Measurements from ENCODE around the gene CBL. TPM values are rescaled to one million over a fixed set of nuclear protein-coding genes. Genes with fewer than 3 reads are reported as not detected.

CBL gene
- total RNA-seq, 1 donor from 2014 or later, result 31.1 TPM

DNA sequence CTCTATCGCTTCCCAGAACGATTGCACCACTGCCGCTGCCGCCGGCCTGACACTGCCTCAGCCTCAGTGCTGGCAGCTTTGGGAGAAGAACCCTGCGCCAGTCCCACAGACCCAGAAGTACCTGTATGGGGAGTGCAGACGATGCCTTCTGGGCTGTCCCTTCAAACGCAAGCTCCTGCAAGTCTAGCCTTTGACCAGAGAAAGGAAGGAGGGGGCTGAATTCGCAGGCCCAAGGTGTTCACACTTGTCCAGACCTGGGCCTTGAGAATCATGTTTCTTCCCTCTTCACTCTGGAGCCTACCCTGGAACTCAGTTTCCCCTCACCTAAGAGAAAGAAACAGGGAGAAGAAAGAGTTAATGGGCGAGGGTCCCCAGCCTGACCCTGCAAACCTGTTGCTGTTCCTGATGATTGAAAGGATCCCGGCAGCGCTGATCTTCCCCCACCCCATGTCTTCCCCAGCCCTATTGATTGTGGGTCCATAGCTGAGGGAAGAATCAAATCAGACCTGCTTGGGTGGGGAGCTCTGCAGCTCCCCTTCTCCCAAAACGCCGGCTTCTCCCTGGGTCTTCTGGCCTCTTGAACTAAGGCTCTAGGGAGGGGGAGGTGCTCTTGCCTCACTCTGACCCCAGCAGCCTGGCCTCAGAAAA lies 111.6 kb downstream of the CBL start:
- peak; percentile 57 for DNase-seq (ENCODE audit: low spot score)
- no peak for ATAC-seq
- intact Hi-C loops (cut with DNase I), result no loop called here

DNA sequence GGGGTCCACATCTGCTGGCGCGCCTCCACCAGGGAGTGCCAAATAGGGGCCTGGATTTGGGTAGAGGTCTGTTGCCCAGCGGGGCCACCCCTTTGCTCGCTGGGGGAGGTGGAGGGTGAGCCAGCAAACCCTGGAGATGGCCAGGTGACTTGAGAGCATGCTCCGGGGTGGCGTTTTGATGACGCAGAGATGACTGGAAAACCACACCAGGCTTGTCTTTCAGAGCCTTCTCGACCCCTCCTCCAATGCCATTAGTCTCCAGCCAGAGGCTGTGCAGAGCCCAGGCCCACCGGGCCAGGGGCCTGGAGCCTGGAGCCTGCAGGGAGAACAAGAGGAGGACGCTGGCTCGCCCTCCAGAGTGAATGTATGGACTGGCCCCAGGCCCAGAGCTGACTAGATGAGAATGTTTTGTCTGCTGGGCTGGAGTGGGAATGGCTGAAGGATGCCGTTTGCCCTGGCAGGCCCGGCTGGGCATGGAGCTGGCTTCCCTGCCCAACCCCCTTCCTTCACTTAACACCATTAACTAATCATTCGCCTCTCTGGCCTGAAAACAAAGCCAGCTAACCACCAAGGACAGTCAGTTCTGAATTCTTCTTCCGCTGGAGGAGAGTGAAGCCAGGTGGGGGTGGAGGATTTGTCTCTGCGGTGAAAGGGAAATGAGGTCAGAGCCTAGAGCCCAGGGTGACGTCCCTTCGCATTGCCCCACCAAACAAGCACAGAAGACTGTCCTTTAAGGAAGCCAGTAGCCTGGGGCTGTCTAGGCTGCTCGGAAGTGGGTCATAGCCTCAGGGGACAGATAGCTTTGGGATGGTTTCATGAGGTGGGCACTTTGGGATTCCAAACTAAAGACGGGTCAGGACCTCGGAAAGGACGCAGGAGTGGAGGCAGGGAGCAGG lies 112.3 kb downstream of the CBL start:
- intact Hi-C loops (cut with DNase I), result no loop called here
- ATAC-seq (no peak), DNase-seq (ENCODE audit: low spot score) (no peak)

DNA sequence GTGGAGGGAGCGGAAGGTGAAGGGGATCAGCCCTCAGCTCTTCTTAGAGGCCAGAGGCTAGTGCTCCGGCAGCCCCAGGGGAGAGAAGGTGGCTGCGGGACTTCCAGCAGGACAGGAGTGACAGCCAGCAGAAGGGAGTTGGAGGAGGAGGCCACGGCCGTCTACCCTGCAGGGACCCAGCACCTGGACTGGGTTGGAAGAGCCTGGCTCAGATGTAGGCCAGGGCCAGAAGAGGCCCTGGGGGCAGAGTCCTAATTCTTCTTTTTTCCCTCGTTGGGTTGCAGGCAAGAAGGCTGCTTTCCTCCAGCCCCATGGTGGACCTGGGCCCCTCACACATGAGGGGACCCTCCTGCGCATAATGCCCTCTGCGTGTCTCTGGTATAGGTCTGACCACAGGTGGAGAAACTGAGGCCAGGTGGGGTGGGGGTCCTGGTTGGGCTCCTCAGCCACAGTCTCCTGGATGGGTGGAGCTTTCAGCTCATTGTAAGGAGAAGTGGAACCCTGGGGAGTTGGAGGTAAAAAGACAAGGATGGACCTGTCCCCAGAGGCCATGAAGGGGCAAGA lies 113.1 kb downstream of the CBL start:
- DNase-seq (ENCODE audit: low spot score) (no peak), ATAC-seq (no peak)
- intact Hi-C loops (cut with DNase I), result no loop called here

DNA sequence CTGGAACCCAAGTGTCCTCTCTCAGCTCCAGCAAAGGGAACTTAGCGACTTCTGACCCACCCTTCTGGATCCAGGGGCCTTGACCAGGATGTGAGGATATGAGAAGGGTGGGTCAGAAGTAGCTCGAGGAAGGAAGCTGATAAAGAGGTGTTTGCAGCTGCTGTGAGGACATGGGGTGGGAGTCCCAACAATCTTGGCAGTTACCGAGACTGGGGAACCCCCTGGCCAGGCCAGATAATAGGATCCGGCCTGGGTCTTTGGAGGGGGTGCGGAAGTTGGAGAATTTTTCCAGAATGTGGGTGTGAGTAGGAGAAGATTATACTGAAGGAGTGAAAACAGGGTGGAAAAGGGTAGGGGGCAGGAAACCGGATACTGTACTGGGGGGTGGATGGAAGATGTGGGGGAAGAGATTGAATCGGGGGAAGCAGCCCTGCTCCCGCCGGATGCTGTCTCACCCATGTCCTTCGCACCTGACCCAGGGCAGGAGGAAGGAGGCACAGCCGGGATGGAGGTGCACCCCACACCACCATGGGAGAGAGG lies 113.6 kb downstream of the CBL start:
- no peak for DNase-seq (ENCODE audit: low spot score)
- intact Hi-C loops (cut with DNase I), result no loop called here
- no peak for ATAC-seq

DNA sequence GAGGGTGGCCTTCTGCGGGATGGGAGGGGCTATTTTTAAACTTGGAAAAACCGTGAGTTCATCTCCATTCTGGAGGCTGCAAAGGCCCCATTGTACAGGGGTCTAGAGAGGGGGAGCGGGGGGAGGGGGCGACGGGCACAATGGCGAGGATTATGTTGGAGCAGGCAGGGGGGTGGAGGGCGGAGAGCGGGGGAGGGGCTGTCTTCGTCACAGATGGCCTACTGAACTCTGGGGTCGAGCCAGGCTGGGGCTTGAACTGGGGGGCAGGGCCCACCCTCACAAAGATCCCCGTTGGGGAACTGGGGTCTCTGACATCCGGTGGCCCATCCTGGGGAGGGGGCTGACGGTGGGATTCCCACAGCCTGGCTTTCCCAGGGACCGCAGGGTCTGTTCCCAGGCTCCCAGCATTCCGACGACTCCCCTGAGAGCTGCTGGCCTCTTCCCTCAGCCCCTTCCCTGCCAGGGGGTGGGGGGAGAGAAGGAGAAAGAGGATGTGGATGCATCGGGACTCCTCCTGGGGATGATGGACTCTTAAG lies 114.2 kb downstream of the CBL start:
- intact Hi-C loops (cut with DNase I), result no loop called here
- DNase-seq (ENCODE audit: low spot score) (peak; percentile 85), ATAC-seq (peak; percentile 2)

DNA sequence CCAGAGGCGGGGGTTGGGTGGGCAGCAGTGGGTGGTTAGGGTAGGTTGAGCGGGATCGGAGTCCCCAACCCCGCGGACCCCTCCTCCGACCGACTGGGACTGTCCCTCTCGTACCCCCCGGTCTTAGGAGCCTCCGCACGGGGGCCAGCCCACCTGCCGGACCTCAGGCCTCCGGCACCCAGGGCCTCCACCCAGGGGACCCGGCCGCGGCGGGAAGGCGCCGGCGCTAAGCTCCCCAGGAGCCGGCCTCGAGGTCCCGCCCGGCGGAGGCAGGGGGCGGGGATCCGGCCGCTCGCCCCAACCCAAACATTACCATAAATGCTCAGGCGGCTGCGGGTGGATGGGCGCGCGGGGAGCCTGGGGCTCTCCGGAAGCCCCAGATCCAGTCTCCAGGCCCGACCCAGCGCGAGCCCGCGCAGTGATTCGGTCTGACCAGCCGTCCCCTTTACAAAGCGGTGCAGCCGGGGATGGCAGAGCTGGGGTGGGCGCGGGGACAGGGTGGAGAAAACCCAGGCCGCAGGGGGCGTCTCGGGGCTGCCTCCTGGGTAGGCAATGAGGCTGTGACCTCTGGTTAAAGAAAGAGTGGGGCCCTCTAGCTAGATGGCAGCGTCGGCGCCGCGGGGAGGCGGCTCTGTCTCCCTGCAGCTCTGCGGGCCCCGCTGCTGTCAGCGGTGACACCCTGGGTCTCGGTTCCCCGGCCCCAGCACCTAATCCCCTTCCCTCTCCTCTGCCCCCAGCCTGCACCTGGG lies 114.8 kb downstream of the CBL start:
- ATAC-seq (peak; percentile 46), DNase-seq (ENCODE audit: low spot score) (peak; percentile 81)
- intact Hi-C loops (cut with DNase I), result no loop called here

DNA sequence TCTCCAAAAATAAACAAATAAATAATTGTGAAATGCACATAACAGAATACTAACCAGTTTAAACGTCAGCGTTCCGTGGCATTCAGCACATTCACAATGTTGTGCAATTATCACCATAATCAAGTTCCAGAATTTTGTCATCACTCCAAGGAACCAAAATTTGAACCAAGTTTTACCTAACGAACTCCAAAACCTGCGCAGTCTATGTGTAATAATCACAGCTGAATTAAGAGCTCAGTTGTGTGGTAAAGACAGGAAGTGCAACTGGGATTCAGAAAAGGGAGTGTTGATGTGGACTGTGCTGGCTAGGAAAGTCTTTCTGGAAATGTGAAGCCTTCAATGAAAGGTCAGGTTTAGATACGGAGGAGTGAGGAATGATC lies 116.2 kb downstream of the CBL start:
- intact Hi-C loops (cut with DNase I), result no loop called here
- ATAC-seq (no peak), DNase-seq (ENCODE audit: low spot score) (no peak)

DNA sequence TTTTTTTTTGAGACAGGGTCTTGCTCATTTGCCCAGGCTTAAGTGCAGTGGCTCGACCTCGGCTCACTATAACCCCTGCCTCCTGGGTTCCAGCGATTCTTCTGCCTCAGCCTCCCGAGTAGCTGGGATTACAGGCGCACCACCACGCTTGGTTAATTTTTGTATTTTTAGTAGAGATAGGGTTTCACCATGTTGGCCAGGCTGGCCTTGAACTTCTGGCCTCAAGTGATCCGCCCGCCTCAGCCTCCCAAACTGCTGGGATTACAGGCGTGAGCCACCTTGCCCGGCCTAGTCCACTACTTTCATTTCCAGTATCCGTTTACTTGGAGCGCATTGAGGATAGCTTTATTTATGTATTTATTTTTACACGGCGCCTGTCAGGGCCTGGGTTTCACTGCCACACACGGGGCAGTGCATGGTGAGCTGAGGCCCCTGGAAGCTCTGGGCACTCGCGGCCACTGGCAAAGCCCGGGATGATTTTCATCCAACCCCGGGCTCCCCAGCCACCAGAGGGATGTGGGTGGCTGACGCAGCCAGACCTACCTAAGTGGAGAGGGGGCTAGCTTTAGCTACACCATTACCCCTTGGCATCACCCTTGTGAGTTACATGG lies 116.9 kb downstream of the CBL start:
- DNase-seq (ENCODE audit: low spot score) (no peak), ATAC-seq (no peak)
- intact Hi-C loops (cut with DNase I), result no loop called here

DNA sequence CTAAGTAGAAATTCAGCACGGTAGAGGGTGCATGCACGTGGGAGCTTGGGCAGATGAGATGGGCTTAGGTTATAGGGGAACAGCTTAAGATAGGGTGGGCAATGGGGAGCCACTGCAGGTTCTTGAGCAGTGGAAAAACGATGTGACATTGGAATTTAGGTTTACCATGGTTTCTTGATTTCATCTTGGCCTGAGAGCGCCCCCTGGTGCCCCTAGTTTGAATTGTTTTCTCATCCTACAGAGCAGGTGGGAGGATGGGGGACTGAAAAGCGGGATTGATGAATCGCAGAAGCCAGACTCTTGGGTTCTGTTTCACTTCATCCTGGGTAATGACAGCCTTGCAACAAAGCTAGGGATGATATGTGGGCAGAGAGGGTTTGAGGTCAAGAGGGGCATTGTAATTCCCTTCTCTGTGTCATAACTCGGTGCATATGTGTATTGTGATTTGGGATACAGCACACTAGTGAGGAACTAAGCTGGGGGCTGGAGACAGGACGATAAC lies 117.4 kb downstream of the CBL start:
- DNase-seq (ENCODE audit: low spot score) (peak; percentile 88), ATAC-seq (peak; percentile 13)
- intact Hi-C loops (cut with DNase I), result no loop called here

DNA sequence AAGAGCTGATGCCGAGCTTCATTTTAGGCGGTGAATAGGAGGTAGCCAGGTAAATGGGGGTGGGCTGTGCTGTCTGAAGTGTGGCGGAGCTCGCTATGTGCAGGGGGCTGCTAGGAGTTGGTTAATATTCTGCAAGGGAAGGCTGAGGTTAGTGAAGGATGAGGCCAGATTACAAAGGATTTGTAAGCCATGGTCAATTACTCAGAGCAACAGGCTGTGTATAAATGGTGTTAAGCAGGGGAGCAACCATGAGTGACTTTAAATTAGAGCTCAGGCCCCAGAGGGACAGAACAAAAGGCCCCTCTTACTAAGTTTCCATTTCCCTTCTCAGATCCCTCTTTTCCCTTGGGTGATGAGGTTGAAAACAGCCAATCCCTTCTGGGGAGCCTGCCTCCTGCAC lies 118.0 kb downstream of the CBL start:
- ATAC-seq, result no peak
- intact Hi-C loops (cut with DNase I), result no loop called here
- no peak for DNase-seq (ENCODE audit: low spot score)

DNA sequence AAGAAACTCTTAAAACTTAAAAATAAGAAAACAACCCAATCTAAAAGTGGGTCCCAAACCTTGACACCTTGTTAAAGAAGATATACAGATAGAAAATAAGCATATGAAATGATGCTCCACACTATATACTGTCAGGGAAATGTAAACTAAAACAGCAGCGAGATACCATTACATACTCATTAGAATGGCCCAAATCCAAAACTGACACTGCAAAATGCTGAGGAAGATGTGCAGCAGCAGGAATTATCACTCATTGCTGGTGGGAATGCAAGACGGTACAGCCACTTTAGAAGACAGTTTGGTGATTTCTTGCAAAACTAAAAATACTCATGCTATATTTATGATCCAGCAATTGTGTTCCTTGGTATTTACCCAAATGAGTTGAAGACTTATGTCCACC lies 123.2 kb downstream of the CBL start:
- ATAC-seq, result no peak
- no peak for DNase-seq (ENCODE audit: low spot score)
- intact Hi-C loops (cut with DNase I), result no loop called here

DNA sequence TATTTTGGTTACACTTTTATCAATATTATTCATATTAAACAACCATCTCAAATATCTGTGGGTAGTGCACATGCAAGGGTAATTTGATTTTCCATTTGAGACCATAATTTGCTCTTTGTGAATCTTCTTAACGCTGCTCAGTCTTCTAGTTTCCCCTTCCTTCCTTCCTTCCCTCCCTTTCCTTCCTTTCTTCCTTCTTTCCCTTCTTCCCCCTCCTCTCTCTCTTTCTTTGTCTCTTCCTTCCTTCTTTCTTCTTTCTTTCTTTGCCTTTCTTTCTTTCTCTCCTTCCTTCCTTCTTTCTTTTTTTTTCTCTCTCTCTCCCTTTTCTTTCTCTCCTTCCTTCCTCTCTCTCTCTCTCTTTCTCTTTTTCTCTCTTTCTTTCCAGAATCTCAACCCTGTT lies 124.1 kb downstream of the CBL start:
- DNase-seq (ENCODE audit: low spot score) (no peak), ATAC-seq (no peak)
- intact Hi-C loops (cut with DNase I), result no loop called here

DNA sequence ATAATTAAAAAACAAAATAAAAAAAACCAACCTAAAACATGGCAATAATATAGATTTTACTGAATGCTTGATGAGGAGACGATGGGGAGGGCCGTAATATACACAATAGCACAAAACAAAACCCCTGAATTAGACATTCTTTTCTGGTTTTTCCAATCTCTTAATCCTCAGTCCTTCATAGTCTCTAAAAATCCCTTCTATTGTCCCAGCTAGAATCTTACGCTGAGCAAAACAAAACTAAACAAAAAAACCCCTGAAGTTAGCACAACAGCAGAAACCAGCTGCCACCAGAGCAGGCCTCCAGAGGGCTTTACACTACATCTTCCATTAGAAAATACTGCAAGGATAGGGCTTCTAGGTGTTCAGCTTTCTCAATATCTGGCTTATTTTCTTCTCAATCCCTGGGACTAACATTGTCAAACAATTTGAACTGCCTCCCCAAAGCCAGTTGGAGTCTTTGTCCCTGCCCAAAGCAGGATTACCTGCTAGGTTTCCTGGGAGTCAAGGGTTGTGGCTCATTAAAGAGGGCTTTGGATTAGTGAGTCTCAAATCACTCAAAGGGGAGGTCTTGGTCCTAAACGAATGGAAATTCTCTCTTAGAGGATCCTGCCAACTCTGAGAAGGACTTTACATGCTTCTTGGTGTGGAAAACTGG lies 126.1 kb downstream of the CBL start:
- DNase-seq (ENCODE audit: low spot score) (peak; percentile 17), ATAC-seq (no peak)
- intact Hi-C loops (cut with DNase I), result no loop called here

DNA sequence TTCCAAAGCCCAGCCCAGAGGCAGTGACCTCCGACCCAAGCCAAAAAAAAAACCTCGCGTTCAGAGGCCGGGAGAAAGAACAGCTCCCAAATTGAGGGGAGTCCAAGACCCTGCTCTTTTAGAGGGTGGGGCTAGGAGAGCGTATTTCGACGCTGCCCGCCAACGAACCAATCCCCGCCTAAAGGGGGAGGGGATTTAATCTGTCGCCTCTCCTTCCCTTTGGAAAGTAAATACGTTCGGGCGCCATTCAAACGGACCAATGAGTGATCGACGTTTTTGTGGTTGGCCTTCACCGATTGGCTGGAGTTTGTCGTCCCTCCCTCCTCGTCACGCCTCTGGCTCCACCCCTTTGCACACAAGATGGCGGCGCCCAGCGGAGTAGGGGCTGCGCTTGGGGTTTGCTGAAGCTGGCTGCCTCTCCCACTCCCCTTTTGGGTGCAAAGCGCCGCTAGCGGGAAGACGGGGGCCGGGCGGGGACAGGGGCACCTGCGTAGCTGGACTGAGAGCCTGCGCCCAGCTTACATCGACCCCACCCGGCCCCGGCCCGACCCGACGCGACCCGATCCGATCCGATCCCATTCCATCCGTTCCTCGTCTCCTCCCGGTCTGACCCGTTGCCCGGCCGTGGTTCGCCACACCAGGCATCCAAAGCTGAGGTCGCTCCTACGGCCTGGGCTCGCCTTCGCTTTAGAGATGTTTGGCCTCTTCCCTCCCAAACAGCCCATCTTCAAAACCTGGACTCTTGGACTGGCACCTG lies 128.2 kb downstream of the CBL start, which contains the start of gene RNF26:
RNF26 (plus strand) TSS at position 354 of the 757 bp plus-strand sequence. CDS start 596 bp downstream, outside the sequence.
- ATAC-seq (peak; percentile 96), DNase-seq (ENCODE audit: low spot score) (peak; percentile 97)
- intact Hi-C loops (cut with DNase I), result no loop called here

DNA sequence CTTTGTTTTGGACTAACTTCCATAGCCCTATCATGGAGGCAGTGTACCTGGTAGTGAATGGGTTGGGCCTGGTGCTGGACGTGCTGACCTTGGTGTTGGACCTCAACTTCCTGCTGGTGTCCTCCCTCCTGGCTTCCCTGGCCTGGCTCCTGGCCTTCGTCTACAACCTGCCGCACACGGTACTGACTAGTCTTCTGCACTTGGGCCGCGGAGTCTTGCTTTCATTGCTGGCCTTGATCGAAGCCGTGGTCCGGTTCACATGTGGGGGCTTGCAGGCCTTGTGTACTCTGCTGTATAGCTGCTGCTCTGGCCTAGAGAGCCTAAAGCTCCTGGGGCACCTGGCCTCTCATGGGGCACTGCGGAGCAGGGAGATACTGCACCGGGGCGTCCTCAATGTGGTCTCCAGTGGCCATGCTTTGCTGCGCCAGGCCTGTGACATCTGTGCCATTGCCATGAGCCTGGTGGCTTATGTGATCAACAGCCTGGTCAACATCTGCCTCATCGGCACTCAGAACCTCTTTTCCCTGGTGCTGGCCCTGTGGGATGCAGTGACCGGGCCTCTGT lies 129.0 kb downstream of the CBL start:
- ATAC-seq (no peak), DNase-seq (ENCODE audit: low spot score) (no peak)
- intact Hi-C loops (cut with DNase I), result no loop called here

DNA sequence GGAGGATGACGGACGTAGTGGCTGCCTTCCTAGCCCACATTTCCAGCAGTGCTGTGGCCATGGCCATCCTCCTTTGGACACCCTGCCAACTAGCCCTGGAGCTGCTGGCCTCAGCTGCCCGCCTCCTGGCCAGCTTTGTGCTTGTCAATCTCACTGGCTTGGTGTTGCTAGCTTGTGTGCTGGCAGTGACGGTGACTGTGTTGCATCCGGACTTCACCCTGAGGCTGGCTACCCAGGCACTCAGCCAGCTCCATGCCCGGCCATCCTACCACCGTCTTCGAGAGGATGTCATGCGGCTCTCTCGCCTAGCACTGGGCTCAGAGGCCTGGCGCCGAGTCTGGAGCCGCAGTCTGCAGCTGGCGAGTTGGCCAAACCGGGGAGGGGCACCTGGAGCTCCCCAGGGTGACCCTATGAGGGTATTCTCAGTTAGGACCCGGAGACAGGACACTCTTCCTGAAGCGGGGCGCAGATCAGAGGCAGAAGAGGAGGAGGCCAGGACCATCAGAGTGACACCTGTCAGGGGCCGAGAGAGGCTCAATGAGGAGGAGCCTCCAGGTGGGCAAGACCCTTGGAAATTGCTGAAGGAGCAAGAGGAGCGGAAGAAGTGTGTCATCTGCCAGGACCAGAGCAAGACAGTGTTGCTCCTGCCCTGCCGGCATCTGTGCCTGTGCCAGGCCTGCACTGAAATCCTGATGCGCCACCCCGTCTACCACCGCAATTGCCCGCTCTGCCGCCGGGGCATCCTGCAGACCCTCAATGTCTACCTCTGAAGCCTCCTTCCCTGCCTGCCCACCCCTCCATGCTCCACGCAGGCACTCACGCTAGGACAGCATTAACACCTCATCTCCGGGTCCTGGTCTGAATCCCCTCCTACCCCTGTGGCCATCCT lies 129.8 kb downstream of the CBL start:
- no peak for ATAC-seq
- no peak for DNase-seq (ENCODE audit: low spot score)
- intact Hi-C loops (cut with DNase I), result no loop called here
